Esophagus squamous epithelium (tissue), 4 donors: ENCODE results near the gene BAHCC1.

Source experiments
- CTCF ChIP-seq, 6 experiments: fragments of 450-650 bp in 4 of 6; fragments of 200-600 bp in 2 of 6; sonication (generic) in 2 of 6; IDR thresholded peaks; one replicate each; pipeline ENCODE4 v1.5.1; 2016 to 2019; ENCODE audit warnings: antibody characterized with exemption in 6 of 6, mild to moderate bottlenecking in 4 of 6, moderate library complexity in 4 of 6
- POLR2A ChIP-seq, 4 donors: fragments of 450-650 bp; IDR thresholded peaks; one replicate each; pipeline ENCODE4 v1.6.1; 2017; ENCODE audit warnings: antibody characterized with exemption in 4 of 4, mild to moderate bottlenecking in 4 of 4, moderate library complexity in 3 of 4

GRCh38 chr17:81444610-81445339 is 49.5 kb downstream of the BAHCC1 start:
- TF ChIP-seq CTCF (IDR thresholded peaks at IDR 0.05) (no peak), POLR2A (IDR thresholded peaks at IDR 0.05) (no peak)
